ENCODE results near the gene ZFYVE26.
"Not testable (repeated sequence)": the region's sequence is repeated elsewhere in the genome, so short reads cannot be mapped to it uniquely, and the experiment has no call there.

ZFYVE26 gene

GRCh38 chr14:67718265-67718664 lies 98.1 kb downstream of the ZFYVE26 start:
- no peaks in the 10 kb centered on the region for H3K4me1 ChIP-seq (ENCODE audit: low read length)
- no peaks in the 10 kb centered on the region for H4K20me1 ChIP-seq (ENCODE audit: insufficient read depth, low read length)
- no peak overlapping the region for H3K4me2 ChIP-seq (ENCODE audit: low read length)
- no peaks in the 10 kb centered on the region for H3K79me2 ChIP-seq (ENCODE audit: low read length)
- no peaks in the 10 kb centered on the region for H3K36me3 ChIP-seq (replicated peaks; ENCODE audit: low read depth, low read length)
- no peak overlapping the region for H3K9ac ChIP-seq (ENCODE audit: low read length)
- no peak overlapping the region for H2AFZ ChIP-seq (ENCODE audit: low read depth, low read length)
- no peak overlapping the region for H3K27ac ChIP-seq (ENCODE audit: low read length)
- H3K27me3 ChIP-seq (ENCODE audit: low read depth, low read length): peaks cover 15% of the 10 kb centered on the region
- no peaks in the 10 kb centered on the region for H3K9me3 ChIP-seq (ENCODE audit: insufficient read depth, low read length)
- TF ChIP-seq, protein P1, sequence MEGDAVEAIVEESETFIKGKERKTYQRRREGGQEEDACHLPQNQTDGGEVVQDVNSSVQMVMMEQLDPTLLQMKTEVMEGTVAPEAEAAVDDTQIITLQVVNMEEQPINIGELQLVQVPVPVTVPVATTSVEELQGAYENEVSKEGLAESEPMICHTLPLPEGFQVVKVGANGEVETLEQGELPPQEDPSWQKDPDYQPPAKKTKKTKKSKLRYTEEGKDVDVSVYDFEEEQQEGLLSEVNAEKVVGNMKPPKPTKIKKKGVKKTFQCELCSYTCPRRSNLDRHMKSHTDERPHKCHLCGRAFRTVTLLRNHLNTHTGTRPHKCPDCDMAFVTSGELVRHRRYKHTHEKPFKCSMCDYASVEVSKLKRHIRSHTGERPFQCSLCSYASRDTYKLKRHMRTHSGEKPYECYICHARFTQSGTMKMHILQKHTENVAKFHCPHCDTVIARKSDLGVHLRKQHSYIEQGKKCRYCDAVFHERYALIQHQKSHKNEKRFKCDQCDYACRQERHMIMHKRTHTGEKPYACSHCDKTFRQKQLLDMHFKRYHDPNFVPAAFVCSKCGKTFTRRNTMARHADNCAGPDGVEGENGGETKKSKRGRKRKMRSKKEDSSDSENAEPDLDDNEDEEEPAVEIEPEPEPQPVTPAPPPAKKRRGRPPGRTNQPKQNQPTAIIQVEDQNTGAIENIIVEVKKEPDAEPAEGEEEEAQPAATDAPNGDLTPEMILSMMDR (IDR thresholded peaks at IDR 0.05; ENCODE audit: low read depth, low read length): no peak
- TF ChIP-seq EZH2phosphoT487 (IDR thresholded peaks at IDR 0.05; ENCODE audit: low read depth): no peak
- no peak overlapping the region for H3K4me3 ChIP-seq (ENCODE audit: low read length)

DNA sequence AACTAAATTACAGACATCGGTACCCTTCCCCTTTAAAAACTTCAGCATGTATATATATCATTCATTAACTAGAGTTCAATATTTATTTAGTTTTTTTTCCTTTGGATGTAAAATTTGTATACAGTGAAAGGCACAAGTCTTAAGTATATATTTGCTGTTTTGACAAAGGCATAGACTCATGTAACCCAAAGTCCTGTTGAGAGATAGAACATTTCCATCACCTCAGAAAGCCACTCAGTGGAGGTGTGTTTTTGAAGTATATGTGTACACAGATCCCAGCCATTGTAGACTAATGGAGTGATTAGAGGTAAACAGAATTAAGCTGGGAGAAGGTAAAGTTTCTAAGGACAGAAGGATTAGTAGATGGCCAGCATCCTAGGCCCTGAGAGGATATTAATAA lies 99.3 kb downstream of the ZFYVE26 start:
- Histone ChIP-seq H3K79me2 (ENCODE audit: low read length) (no peaks in the 10 kb centered on the region), H4K20me1 (ENCODE audit: insufficient read depth, low read length) (no peaks in the 10 kb centered on the region), H3K27me3 (ENCODE audit: low read depth, low read length) (peaks cover 7% of the 10 kb centered on the region), H3K4me1 (ENCODE audit: low read length) (no peaks in the 10 kb centered on the region), H3K9me3 (ENCODE audit: insufficient read depth, low read length) (no peaks in the 10 kb centered on the region), H3K36me3 (replicated peaks; ENCODE audit: low read depth, low read length) (no peaks in the 10 kb centered on the region), H3K4me2 (ENCODE audit: low read length) (no peak overlapping the region), H2AFZ (ENCODE audit: low read depth, low read length) (no peak overlapping the region), H3K4me3 (ENCODE audit: low read length) (no peak overlapping the region), H3K27ac (ENCODE audit: low read length) (no peak overlapping the region), H3K9ac (ENCODE audit: low read length) (no peak overlapping the region)
- no peak for TF ChIP-seq EZH2phosphoT487 (IDR thresholded peaks at IDR 0.05; ENCODE audit: low read depth)
- TF ChIP-seq, protein P1 (IDR thresholded peaks at IDR 0.05; ENCODE audit: low read depth, low read length): no peak

- no peaks in the 10 kb centered on the region for H3K4me1 ChIP-seq (ENCODE audit: low read length)
- no peak overlapping the region for H3K4me2 ChIP-seq (ENCODE audit: low read length)
- H3K36me3 ChIP-seq (replicated peaks; ENCODE audit: low read depth, low read length): no peaks in the 10 kb centered on the region
- no peak overlapping the region for H2AFZ ChIP-seq (ENCODE audit: low read depth, low read length)
- H3K27me3 ChIP-seq (ENCODE audit: low read depth, low read length): no peaks in the 10 kb centered on the region
- no peak overlapping the region for H3K4me3 ChIP-seq (ENCODE audit: low read length)
- no peak overlapping the region for H3K9ac ChIP-seq (ENCODE audit: low read length)
- no peaks in the 10 kb centered on the region for H4K20me1 ChIP-seq (ENCODE audit: insufficient read depth, low read length)
- no peak overlapping the region for H3K27ac ChIP-seq (ENCODE audit: low read length)
- no peaks in the 10 kb centered on the region for H3K79me2 ChIP-seq (ENCODE audit: low read length)
- no peak for TF ChIP-seq EZH2phosphoT487 (IDR thresholded peaks at IDR 0.05; ENCODE audit: low read depth)
- TF ChIP-seq, protein P1 (IDR thresholded peaks at IDR 0.05; ENCODE audit: low read depth, low read length): no peak
- H3K9me3 ChIP-seq (ENCODE audit: insufficient read depth, low read length): peaks cover 19% of the 10 kb centered on the region
Observed at GRCh38 chr14:67710209-67710608, 106.2 kb downstream of the ZFYVE26 start.

GRCh38 chr14:67709796-67710195 lies 106.6 kb downstream of the ZFYVE26 start:
- H3K27me3 ChIP-seq (ENCODE audit: low read depth, low read length); H3K4me3 ChIP-seq (ENCODE audit: low read length): not testable (repeated sequence)
- H3K9me3 ChIP-seq (ENCODE audit: insufficient read depth, low read length): peaks cover 19% of the 10 kb centered on the region

DNA sequence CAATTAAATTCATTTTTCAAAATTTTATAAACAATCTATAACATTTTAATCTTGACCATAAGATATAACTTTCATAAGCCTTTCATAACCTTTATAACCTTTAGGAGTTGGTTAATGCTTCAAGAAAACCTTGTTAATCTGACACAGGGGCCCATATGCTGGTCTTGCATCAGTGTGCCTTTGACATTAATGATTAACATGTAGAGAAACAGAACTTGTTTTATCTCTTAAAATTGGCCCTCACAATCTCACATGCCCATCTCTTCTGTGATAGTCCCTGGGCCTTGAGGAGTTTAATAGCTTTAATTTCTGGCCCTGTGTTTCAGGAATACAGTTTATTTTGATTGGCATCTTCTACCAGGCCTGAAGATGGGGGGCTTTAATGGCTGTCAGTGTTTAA lies 107.0 kb downstream of the ZFYVE26 start:
- H3K79me2 ChIP-seq (ENCODE audit: low read length); H3K4me3 ChIP-seq (ENCODE audit: low read length); H4K20me1 ChIP-seq (ENCODE audit: insufficient read depth, low read length); H3K36me3 ChIP-seq (replicated peaks; ENCODE audit: low read depth, low read length); H3K9ac ChIP-seq (ENCODE audit: low read length); H3K4me2 ChIP-seq (ENCODE audit: low read length); H3K27me3 ChIP-seq (ENCODE audit: low read depth, low read length); H2AFZ ChIP-seq (ENCODE audit: low read depth, low read length); H3K4me1 ChIP-seq (ENCODE audit: low read length); H3K27ac ChIP-seq (ENCODE audit: low read length): not testable (repeated sequence)
- H3K9me3 ChIP-seq (ENCODE audit: insufficient read depth, low read length): peaks cover 19% of the 10 kb centered on the region

More at GRCh38 chr14:67709796-67710195, 106.6 kb downstream of the ZFYVE26 start:
- not testable (repeated sequence) for H3K9ac ChIP-seq (ENCODE audit: low read length); H3K4me2 ChIP-seq (ENCODE audit: low read length); H3K4me1 ChIP-seq (ENCODE audit: low read length); H3K79me2 ChIP-seq (ENCODE audit: low read length); H3K36me3 ChIP-seq (replicated peaks; ENCODE audit: low read depth, low read length); H4K20me1 ChIP-seq (ENCODE audit: insufficient read depth, low read length); H3K27ac ChIP-seq (ENCODE audit: low read length); H2AFZ ChIP-seq (ENCODE audit: low read depth, low read length)
